Activated gamma-delta T cell (primary cell): Measurements from ENCODE around the gene EFNA3.

Experiments
- DNase-seq: peaks from one replicate; lab custom pipeline; 2025; lab: John Stamatoyannopoulos, UW
- total RNA-seq, 2 donors: gene quantifications; one replicate each; lab custom pipeline; 2026; lab: John Stamatoyannopoulos, UW

Gene EFNA3, protein sequence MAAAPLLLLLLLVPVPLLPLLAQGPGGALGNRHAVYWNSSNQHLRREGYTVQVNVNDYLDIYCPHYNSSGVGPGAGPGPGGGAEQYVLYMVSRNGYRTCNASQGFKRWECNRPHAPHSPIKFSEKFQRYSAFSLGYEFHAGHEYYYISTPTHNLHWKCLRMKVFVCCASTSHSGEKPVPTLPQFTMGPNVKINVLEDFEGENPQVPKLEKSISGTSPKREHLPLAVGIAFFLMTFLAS
- total RNA-seq = 0.57 to 0.97 reads per million in 2 donors

DNA sequence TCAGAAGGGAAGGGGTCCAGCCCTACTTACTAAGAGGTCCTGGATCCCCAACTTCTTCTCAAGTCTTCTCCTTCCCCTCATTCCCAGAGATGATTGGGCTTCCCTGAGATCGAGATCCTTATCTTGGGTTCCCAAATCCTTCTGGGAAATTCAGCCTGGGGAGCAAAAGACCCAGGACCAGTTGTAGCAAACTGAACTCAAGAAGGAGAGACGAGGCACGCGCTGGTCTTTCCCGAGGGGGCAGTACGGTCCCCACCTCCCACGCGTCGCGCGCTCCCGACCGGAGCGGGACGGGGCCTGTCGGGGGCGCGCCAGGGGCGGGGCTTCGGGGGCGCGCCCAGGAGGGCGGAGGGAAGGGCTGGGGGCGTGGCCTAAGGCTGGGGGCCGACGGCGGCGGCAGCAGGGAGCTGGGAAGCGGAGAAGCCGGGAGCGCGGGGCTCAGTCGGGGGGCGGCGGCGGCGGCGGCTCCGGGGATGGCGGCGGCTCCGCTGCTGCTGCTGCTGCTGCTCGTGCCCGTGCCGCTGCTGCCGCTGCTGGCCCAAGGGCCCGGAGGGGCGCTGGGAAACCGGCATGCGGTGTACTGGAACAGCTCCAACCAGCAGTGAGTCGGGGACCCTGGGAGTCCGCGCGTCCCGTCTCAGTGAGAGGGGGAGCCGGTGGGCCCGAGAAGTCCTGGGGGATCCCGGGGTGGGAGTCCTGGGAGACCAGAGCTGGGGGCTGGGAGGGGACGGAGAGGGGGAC lies at the start of gene EFNA3:
EFNA3 (plus strand) TSS at position 369 of the 741 bp plus-strand sequence; CDS start at position 474, 105 bp downstream.
- peak; percentile 42 for DNase-seq

DNA sequence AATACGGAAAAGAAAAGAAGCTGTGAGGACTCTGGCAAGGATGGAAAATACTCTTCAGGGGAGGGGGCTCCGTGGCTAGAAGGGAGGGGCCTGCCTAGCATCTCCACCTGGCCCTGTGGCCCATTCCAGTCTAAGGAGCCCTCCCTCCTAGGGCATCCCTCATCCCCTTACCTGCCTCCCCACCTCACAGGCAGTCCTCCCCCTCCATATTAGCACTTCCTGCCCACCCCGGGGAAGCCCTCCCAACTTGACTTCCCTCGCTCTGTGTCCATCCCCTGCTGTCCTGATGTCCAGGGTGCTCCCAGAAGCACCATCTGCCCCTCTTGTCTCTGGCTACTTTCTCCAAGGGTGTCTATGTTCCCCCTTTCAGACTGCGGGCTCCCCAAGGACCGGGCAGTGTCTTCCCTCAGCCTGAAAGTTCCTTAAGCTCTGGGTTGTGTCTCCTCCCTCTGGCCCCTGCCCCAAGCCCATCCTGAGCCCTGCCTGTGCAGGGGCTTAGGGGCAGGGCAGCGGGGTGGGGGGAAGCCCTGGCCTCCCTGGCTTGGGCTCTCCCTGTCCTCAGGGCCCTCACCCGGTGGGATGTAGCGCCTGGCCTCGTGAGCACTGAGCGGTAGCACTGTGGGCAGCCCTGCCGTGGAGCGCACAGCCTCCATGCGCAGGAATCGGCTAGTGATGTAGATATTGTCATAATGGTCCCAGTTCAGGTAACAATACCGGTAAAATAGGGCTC lies 49.0 kb upstream of the EFNA3 start:
- no peak for DNase-seq

DNA sequence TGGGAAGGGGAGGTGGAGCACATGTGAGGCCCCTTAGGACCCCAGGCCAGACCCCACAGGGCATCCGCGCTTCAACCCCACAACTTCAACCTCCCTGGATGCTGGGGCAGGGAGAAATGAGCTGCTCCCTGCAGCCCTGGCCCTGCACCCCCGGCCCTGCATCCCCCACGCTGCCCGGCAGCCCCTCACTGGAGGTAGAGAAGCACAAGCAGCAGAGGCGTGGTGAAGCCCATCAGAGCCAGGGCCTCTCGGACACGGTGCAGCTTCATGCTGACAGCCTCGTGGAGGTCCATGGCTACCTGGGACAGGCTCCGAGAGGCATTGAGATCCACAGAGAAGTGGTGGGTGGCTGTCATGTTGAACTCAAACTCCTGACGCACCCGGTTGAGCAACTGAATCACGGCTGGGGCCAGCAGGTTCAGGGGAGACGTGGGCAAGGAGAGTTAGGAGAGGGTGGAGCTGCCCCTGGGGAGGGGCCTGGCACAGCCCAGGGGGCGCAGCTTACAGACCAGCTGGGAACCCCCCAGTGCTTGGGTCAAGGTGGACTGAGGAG lies 48.3 kb upstream of the EFNA3 start:
- DNase-seq = no peak

DNA sequence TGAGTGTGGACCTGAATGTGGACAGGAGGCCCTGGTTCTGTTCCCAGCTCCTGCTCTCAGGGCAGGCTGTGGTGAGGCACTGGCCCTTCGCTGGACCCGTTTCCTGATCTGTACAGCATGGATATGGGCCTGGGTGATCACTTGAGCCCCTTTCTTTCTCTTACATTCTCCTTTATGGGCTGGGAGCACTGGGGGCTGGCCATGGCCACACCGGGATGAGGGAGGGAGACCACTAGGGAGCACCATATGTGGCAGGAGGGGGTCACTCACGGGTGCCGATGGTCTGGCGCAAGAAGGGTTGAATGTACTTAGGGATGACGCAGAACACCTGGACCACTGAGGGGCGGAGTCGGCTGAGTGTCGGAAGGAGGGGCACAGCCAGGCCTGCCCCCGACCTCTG lies 47.7 kb upstream of the EFNA3 start:
- DNase-seq = no peak

DNA sequence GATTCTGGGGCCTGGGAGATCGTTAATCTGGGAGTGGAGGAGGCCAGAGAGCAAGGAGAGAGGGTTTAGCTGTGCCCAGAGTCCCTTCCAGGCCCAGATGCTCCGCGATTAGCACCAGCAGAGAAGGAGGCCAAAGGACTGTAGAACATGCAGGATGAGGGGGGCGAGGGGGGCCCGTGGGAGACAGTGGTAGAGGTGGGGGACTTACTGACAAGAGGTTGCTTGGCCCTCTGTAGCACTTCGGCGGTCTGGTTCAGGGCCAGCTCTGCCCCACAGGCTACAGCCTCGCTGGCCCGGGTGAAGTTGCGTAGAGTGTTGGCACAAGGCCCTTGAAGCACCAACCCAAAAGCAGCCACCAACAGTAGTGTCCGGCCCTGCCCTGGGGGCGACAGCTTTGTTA lies 45.8 kb upstream of the EFNA3 start:
- DNase-seq = no peak

DNA sequence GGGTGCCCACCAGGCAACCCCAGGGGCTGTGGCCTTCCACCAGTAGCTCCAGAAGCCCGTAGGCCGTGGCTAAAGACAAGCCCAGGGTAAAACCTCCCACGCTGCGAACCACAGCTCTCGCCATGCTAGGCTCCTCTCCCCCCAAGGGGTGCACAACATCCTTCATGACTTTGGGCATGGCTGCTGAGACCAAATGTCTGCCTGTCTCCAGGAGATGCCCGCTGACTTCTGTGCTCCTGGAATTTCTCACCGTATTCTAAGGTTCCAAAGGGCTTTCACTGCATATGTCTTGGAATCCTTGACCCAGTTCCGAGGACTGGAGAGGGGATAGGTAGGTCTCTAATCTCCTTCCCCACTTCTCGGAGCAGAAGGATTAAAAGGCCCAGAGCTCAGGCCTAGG lies 45.1 kb upstream of the EFNA3 start, which contains the start of the genes DCST1 and DCST2:
DCST1 (plus strand) TSS at position 301 of the 400 bp plus-strand sequence. CDS start 213 bp downstream, outside the sequence.
DCST2 (minus strand) TSS at position 258 of the 400 bp plus-strand sequence; CDS start at position 178, 80 bp downstream.
- no peak for DNase-seq

DNA sequence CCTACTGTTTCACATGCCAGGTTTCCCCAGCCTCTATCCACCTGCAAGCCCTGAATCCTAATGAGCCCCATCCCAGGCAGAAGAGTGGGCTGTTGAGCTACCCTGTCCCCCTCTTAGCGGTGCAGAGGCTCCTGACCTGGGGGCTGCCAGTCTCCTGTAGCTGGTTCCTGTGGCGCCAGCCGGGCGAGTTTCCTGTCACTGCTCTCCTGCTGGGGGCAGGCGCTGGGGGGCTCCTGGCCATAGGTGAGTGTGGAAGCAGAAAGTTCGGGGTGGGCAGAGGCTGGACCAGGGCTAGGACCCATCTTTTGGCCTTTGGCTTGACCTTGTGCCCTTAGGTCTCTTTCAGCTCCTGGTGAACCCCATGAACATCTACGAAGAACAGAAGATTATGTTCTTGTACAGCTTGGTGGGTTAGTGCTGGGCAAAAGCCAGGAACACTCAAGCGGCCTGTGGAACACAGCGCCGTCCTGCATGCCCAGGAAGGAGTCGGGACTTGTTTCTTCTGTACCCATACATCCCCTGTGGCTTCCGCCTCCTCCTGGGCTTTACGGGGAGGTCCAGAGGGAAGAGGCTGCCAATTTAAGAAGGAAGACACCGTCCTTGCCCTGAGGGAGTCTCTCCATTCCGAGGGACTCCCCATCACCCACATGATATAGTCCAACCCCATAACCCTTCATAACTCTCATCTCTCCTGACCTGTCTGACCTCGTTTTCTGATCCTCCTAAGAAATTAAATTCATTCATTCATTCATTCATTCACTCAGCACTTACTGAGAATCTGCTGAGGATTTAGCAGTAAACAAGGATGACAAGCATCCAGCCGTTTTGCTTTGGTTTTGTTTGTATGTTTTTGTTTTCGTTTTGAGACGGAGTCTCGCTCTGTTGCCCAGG lies 44.1 kb upstream of the EFNA3 start:
- DNase-seq = no peak

DNA sequence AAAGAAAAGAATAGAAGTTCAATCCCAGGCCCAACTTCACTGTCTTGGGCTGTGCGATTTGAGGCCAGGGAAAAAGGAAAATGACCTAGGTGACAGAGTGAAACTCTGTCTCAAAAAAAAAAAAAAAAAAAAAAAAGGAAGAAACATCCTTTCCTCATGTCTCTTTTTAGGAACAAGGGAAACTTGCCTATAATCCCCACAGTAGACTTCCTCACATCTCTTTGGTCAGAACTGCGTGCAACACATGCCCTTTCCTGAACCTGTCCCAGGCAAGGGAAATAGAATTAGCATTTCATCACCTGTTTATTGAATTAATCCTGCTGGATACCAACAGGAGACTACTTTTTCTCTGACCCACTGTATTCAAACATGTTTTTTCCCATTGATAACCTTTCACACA lies 42.7 kb upstream of the EFNA3 start:
- no peak for DNase-seq

DNA sequence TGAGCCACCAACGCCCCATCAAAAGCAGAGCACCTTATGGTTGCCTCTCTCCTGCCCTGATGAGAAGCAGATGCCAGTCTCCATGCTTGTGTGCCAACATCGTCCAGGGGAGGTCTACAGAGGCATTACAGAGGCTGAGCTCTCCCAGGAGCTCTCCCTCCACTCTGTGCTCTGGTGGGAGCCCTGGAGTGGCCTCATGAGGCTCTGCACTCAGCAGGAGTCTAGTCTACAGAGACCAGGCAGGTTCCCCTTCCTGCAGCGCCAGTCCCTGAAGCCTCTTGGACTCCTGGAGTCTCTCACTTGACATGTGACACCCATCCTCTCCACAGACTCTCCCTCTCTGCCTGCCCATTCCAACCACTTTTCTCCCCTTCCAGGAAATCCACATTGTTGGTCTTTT lies 41.6 kb upstream of the EFNA3 start:
- DNase-seq = no peak

DNA sequence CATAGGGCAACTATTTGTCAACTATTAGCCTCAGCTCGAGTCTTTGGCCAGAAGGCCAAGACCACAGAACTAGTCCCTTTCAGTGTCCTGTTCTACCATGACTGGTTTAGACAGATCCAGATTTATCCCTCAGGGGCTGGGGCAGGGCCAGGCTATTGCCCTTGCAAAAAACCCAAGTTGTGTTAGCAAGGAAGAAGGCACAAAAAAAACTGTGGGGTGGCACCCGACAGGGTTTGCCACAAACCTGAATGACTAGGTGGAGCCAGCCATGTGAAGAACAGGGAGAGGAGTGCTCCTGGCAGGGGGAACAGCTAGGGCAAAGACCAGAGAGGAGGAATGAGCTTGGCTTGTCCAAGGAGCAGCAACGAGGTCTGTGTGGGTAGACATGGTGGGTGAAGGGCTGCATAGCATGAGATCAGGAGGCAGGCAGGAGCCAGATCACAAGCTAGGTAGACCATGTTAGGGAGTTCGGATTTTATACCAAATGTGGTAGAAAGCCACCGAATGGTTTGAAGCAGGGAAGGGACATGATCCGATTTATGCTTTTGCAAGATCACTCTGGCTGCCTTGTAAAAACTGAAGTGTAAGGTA lies 40.7 kb upstream of the EFNA3 start:
- DNase-seq = no peak

DNA sequence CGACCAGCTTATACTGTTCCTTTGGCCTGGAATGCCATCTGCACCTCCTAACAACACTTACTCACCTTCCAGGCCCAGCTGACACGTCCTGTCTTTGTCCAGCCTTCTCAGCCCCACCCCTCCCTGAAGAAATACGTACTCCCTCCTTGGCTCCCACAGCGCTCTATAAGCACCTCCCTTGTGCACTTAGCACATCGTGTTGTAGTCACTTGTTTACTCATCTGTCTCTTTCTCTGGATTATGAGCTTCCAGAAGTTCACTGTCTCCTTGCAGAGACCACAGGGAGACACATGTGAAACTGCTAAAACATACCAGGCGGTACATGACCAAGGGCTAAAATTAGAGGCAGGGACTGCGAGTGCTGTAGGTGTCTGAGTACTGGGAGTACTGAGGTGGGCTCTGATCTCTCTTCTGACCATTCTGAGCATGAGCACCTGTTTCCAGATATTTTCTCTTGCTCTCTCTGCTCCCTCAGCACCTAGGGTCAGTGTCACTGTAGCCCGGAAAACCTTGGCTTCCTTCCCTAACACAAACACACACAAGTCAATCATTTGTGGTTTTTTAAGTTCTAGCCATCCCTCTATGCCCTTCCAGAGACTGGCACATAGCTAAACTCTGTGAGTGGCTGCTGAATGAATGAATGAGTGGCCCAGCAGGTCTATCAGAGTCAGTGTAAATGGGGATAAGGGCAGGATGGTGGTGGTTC lies 39.9 kb upstream of the EFNA3 start:
- no peak for DNase-seq

DNA sequence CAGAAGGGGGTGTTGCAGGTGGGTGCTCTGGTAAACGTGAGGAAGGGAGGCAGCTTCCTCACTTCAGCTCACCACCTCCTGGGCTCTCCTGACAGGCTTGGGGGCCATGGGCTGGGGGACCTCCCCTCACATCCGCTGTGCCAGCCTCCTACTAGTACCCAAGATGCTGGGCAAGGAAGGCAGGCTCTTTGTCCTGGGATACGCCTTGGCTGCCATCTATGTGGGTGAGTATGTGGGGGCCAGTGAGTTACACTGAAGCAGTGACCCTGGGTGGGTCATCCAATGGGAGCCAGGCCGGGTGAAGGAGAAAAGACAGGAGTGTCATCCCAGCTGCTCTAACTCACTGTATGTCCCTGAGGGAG lies 39.3 kb upstream of the EFNA3 start:
- no peak for DNase-seq

DNA sequence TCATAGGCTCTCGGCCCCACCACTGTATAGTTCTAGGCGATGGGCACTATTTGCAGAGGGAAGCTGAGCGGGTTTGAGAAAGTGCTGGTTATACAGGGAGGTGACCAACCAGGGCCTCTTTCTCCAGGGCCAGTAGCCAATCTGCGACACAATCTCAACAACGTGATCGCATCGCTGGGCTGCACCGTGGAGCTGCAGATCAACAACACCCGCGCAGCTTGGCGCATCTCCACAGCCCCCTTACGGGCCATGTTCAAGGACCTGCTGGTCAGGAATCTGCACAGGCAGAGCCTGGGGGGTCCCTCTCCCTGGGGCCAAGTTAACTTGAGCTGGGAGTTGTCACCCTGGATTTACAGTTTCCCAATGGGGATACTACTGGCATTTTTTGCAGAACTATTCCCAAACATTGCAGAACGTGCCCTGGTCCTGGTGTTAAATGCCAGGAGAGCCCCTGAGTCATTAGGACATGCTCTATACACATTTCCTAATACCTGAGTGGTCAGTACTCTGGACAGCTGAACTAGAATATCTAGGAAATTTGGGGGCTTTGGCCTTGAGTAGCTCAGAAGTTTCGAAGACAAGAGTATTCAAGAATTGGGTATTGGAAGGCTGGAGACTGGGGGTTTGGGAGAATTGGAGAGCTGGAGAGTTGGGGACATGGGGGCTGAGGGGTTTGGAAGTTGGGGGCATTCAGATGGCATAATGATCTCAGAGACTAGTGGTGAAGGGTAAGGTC lies 38.1 kb upstream of the EFNA3 start:
- DNase-seq = no peak

DNA sequence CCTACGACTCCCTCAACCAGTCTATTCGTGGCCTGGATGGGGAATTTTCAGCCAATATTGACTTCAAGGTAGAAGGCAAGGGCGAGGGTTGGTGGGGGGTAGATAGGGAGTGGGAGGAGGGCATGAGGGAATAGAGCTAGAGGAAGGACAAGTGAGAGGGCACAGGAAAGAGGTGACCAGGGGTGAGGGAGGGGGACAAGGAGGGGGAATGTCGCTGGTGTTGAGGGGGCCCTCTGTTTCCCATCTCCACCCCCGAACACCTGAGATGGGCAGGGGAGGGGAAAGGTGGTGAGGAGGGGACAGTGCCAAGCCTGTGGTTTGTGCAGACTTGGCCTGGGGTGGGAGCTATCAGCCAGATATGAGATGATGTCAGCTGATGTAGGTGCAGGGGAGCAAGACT lies 35.8 kb upstream of the EFNA3 start:
- DNase-seq = no peak

DNA sequence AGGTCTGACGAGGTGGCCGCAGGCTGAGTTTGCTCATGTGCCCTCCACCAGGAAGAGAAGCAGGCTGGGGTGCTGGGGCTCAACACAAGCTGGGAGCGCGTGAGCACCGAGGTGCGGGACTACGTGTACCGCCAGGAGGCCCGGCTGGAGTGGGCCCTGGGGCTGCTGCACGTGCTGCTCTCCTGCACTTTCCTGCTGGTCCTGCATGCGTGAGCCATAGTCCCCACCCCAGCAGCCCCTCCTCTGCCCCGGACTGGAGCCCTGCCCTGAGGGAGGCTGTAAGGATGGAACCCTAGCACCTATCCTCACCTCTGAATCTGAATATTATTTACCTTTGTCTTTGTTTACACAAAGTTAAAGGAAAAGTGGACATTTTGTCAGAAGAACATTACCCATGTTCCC lies 35.3 kb upstream of the EFNA3 start:
- no peak for DNase-seq

DNA sequence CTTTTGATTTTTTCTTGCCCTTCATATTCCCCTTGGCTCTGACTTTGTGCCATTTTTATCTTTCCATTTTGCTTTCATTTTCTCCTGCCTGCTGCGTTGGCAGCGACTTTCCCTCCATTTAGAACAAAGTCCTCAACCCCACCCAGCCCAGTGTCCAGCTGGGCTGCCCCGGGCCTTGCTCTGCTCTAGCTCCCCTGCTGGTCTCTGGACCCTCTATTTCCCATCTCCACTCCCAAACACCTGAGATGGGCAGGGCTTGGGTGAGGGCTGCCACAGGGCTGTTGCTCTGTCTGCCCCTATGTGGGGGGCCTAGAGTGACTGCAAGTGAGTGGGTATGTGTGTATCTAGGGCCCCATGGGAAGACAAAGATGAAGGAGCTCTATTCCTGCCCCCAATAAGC lies 34.8 kb upstream of the EFNA3 start:
- no peak for DNase-seq

DNA sequence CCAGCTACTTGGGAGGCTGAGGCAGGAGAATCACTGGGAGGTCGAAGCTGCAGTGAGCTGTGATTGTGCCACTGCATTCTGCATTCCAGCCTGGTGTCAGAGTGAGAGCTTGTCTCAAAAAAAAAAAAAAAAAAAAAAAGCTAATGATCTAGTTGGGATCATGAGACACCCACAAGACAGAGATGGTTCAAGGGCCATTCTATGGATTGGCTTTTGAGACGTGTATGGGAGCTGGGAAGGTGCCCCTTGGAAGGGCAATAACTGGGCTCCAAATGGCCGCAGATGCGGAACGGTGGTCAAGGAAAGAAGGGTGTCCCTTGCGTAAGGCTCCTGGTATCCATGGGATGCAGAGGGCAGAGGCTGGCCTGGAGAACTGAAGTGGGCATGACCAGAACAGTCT lies 34.3 kb upstream of the EFNA3 start:
- DNase-seq = no peak

DNA sequence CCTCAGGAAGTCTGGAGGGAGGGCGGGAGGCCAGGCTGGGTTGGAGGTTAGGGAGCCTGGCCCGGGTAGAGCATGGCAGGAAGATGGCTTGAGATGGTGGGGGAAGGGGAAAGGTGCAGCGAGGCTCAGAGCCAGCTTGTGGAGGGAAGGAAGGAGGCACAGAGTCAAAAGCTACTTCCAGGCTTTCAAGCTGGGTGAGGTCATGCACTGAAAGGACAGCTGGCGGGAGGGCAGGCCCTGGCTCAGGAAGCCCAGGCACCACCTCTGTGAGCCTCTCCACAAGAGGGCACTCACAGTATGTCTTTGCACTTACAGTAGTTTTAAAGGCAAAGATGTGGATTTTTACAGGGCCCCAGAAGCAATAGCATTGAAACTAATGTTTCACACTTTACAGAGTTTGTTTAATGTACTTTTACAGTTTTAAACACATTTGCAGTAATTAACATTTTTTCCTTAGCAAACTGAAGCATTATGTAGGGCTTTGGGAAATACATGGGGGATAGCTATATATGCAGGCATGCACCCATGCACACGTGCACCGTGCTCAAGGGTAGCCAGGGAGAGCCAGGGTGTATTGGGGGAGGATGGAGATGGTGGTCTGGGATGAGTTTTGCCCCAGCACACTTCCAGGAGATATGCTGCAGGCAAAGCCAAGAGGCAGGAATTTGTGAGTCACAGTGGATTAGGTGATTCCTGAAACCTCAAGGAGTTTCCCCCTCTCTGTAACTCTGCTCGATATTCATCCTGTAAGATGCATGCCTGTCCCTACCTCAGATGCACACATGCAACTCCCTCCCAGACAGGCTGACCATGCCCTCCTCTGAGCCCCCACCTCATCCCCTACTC lies 33.6 kb upstream of the EFNA3 start:
- no peak for DNase-seq
